ENCODE data around the gene FCHO1. TPM values are rescaled to one million over a fixed set of nuclear protein-coding genes. Genes with fewer than 3 reads are reported as not detected.
A peak's percentile ranks its signal among the peaks of the same experiment; 100 is the strongest.

The FCHO1 gene
- total RNA-seq, 1 experiment from 2014 or later = 0.39 TPM

DNA sequence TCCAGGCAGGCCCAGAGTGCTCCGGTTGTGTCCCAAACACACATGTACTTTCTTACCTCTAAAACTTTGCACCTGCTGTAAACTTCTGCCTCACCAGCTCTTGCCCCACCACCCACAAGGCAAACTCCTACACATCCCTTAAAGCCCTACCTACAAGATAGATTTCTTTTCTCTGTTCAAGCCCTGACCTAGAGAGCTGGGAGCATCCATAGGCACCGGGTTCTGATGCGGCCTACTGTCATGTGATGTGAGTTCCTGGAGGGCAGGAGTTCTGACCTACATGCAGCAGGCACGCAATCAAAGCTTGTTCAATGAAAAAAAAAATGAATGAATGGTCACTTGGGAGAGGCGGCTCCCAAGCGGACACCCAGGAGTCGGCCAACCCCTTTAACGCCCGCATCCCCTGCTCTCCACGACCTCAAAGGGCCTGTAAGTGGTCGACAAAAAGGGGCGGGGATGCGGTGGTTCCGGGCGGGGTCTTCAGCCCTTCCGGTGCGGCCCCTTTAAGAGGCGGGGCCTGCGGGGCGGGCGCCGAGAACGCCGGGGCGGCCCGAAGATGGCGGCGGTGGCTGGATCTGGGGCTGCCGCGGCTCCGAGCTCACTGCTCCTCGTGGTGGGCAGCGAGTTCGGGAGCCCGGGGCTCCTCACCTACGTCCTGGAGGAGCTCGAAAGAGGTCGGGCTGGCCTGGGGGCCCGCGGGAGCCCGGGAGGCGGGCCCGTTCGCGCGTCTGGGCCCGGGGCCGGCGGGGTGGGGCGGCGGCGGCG lies 32.1 kb upstream of the FCHO1 start, which contains the start of gene MAP1S:
MAP1S (plus strand) TSS at position 534 of the 765 bp plus-strand sequence; CDS start at position 557, 23 bp downstream.
- ChIA-PET POLR2A (interaction anchor here (0.6 kb wide), 4 partner anchors 27 to 224 kb away, joined by 3 to 5 read pairs (median 4); no protein-coding TSS in a partner anchor), CTCF (interaction anchor here (1.3 kb wide), 1 partner anchor 48 kb away, joined by 7 read pairs; no protein-coding TSS in a partner anchor)
- peak within 1 kb of the TSS; percentile 90 for H3K27ac Mint-ChIP-seq (ENCODE audit: unreplicated experiment)
- H3K4me3 ChIP-seq (ENCODE audit: low read depth, low read length) = peak within 1 kb of the TSS; percentile 90
- no peaks in the 10 kb centered on the region for H3K9me3 Mint-ChIP-seq (ENCODE audit: unreplicated experiment)
- peaks cover 12% of the 10 kb centered on the region for H3K4me1 Mint-ChIP-seq (ENCODE audit: low read depth, unreplicated experiment)
- H3K27me3 Mint-ChIP-seq (ENCODE audit: insufficient read depth, unreplicated experiment) = no peaks in the 10 kb centered on the region
- no TSS peak for BruUV-seq (replicated peaks)
- no peaks in the 10 kb centered on the region for H3K27me3 ChIP-seq (replicated peaks; ENCODE audit: control insufficient read depth, insufficient read depth, low read length)
- intact Hi-C loops (cut with micrococcal nuclease; ENCODE audit: unreplicated experiment) = no loop called here
- no peaks in the 10 kb centered on the region for H3K9me3 ChIP-seq
- H3K36me3 ChIP-seq (ENCODE audit: control insufficient read depth, insufficient read depth, low read length) = no peaks in the 10 kb centered on the region
- peak; percentile 72 to 75 for DNase-seq
- peaks cover 13% of the 10 kb centered on the region for H3K36me3 Mint-ChIP-seq (ENCODE audit: insufficient read depth, unreplicated experiment)
- peak within 1 kb of the TSS; percentile 84 for H3K4me3 Mint-ChIP-seq (ENCODE audit: unreplicated experiment)
- H3K4me1 ChIP-seq = peaks cover 11% of the 10 kb centered on the region
- TF ChIP-seq CTCF (IDR thresholded peaks at IDR 0.05; ENCODE audit: insufficient read depth in 1 of 2, low read depth in 1 of 2, low read length in 1 of 2, severe bottlenecking in 1 of 2, unreplicated experiment in 1 of 2) = no peak

DNA sequence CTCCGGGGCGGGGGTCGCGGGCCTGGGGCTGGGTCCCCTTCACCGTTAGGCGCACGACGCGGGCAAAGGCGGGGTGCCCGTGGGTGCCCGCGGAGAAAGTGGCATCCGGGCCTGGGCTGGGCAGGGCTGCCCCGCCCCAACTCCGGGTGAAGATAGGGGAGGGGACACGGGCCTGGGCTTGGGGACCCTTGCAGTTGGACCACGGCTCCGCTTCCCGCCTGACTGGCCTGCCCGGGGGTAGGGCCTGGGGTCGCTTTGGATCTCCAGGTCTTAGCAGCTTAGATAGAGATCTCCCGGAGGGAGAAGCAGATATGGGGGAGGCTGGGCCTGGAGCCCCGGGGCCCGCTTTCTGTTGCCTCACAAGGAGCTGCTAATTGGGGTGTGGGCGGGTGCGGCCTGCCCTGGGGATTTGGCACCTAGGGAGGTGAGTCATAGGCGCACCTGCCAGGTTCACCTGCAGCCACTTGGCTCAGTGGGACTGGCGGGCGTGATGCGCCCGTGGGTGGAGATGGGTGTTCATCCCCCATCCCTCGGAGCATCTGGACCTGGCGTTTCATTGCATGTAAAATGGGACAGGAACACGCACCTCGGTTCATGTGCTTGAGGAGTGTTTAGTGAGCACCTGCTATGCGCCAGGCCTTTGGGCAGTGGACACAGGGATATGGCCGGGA lies 31.4 kb upstream of the FCHO1 start:
- peak overlapping the region; percentile 54 for H3K27ac Mint-ChIP-seq (ENCODE audit: unreplicated experiment)

More for the DNA sequence above, 31.4 kb upstream of the FCHO1 start:
- Mint-ChIP-seq H3K36me3 (ENCODE audit: insufficient read depth, unreplicated experiment) (peaks cover 13% of the 10 kb centered on the region), H3K4me3 (ENCODE audit: unreplicated experiment) (peak overlapping the region; percentile 84), H3K27me3 (ENCODE audit: insufficient read depth, unreplicated experiment) (no peaks in the 10 kb centered on the region), H3K4me1 (ENCODE audit: low read depth, unreplicated experiment) (peaks cover 12% of the 10 kb centered on the region), H3K9me3 (ENCODE audit: unreplicated experiment) (no peaks in the 10 kb centered on the region)
- no peaks in the 10 kb centered on the region for H3K27me3 ChIP-seq (replicated peaks; ENCODE audit: control insufficient read depth, insufficient read depth, low read length)
- intact Hi-C loops (cut with micrococcal nuclease; ENCODE audit: unreplicated experiment) = no loop called here
- BruUV-seq (replicated peaks) = no TSS peak
- no peak for DNase-seq
- TF ChIP-seq CTCF (IDR thresholded peaks at IDR 0.05; ENCODE audit: insufficient read depth in 1 of 2, low read depth in 1 of 2, low read length in 1 of 2, severe bottlenecking in 1 of 2, unreplicated experiment in 1 of 2) = no peak
- ChIA-PET POLR2A (interaction anchor here (0.6 to 0.7 kb wide), 5 partner anchors 24 to 223 kb away, joined by 3 to 5 read pairs (median 4); no protein-coding TSS in a partner anchor), CTCF (interaction anchor here (1.3 kb wide), 1 partner anchor 47 kb away, joined by 7 read pairs; no protein-coding TSS in a partner anchor)
- peaks cover 11% of the 10 kb centered on the region for H3K4me1 ChIP-seq
- no peaks in the 10 kb centered on the region for H3K9me3 ChIP-seq
- no peaks in the 10 kb centered on the region for H3K36me3 ChIP-seq (ENCODE audit: control insufficient read depth, insufficient read depth, low read length)
- H3K4me3 ChIP-seq (ENCODE audit: low read depth, low read length) = peak overlapping the region; percentile 90

Data from Caco-2 (cell line).